COLO668 (cell line): Measurements from ENCODE around the gene PIGR.
"Not testable (repeated sequence)": the region's sequence is repeated elsewhere in the genome, so short reads cannot be mapped to it uniquely, and the experiment has no call there.

ENCODE experiments used
- DNase-seq: peaks from one replicate; lab custom pipeline; 2025; ENCODE audit not compliant: unreplicated experiment; lab: John Stamatoyannopoulos, UW

Gene PIGR

GRCh38 chr1:206935491-206936067, 10.7 kb downstream of the PIGR start:
- DNase-seq, result peak; percentile 67

DNA sequence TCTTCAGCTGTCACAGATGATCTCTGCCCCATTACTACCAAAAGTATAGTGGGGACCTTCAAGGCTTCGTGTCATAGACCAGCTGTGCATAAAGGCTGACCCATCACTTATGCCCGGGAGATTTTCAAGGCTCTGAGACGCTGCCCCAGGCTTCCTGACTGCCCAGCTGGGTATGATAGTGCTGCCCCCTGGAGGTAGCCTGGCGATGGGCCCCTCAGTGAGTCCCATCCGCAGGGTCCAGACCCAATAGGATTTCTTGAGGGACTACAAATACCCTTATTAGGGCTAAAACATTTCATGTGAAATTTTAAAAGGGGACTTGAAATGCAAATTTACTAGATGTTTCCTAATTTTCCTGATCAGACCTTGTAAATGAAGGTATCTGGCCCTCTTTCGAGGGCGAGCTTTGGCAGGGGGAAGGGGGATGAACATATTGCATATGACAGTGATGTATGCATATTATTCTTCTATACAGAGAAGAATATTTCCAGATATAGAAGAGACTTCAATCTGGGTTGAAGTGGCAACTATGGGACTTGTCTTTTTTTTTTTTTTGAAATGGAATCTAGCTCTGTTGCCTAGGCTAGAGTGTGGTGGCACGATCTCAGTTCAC, 12.8 kb downstream of the PIGR start:
- peak; percentile 37 for DNase-seq

- DNase-seq, result no peak
Observed at GRCh38 chr1:206932177-206932576, 14.1 kb downstream of the PIGR start.

GRCh38 chr1:206931709-206932108, 14.6 kb downstream of the PIGR start:
- no peak for DNase-seq

DNA sequence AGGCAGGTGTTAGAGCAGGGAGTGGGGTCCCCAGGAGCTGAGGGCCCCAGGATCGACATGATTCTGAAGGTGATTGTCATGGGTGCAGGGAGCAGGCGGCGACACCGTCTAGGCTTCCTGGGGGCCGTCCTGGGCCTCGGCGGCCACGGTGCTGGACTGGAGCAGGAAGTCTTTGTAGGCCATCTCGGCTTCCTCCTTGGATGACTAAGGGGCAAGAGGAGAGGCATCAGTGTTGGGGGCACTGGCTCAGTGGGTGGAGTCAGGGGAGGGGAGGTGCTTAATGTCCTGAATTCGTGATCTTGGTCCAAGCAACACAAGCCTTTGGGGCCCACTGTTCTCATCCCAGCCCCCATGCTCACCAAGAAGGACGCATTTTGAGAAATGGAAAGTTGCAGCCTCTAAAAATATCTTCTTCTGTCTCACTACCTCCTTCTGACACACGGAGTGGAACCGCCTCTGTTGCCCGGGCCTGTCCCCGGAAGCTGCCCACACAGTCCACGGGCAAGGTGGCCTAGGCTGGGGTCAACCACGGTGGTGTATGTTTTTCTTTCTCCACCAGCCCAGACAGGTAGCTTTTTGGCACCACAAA, 16.0 kb downstream of the PIGR start:
- DNase-seq, result no peak

DNA sequence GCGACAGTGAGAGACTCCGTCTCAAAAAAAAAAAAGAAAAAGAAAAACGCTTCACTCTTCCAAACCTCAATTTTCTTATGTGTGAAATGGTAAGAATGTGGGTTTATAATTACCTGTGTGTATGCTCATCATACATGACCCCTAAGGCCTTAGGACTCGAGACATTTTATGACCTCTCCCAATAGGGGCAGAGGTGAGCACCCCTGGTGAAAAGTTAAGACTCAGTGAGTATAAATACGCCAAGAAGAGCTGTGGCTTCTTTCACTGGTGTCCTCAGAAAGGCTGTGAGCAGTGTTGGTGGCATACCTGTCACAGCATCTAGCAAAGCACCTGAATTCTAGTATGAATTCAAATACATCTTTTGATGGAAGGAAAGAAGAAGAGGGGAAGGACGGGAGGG, 16.7 kb downstream of the PIGR start:
- no peak for DNase-seq

- no peak for DNase-seq
Observed at GRCh38 chr1:206926286-206926685, 20.0 kb downstream of the PIGR start.

DNA sequence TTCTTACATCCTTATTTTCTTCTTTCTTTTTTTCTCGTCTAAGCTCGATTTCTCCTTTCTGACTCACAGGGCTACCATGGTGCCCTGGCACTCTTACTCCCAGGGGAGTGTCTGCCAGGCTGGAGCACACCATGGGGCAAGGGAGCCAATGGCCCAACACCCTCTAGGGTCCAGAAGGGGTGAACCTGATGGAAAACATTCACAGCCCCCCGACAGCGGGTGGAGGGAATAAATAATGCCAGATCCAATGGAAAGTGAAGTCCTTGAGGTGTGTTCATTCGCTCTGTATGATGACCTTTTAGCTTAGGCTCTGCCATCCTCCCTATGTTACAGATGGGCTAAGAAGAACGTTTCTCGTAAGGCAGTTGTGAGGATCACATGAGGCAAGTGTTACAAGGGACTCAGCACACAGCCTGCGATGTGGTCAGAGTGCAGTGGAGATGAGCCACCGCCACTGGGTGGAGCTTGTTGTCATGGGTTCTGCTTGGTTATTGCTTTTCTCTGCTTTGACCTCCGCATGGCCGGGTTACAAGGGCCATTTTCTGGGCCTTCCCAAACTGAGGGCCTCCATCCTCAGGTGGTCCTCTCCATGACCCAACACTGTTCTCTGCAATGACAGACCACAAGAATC, 21.0 kb downstream of the PIGR start:
- peak; percentile 24 for DNase-seq

DNA sequence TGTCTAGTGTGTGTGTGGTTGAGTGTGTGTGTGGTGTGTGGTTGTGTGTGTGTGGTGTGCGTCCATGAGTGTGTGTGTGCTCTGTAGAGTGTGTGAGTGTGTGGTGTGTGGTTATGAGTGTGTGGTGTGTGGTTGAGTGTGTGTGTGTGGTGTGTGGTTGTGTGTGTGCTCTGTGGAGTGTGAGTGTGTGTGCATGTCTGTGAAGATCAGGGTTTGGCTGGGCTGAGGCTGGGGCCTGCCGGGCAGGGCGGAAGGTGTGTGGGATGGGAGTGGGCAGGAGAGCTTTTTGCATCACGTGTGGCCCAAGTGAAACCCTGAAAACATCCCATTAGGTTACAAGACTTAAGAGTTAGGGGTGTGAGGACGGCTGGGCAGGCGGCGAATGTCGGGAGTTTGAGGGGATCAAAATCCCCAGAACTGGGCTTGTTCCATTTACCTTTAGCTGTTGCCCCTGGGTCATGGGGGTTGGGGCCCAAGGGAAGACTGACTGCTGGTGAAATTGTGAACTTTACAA, 21.6 kb downstream of the PIGR start:
- DNase-seq, result no peak

GRCh38 chr1:206923961-206924557, 22.2 kb downstream of the PIGR start:
- not testable (repeated sequence) for DNase-seq

DNA sequence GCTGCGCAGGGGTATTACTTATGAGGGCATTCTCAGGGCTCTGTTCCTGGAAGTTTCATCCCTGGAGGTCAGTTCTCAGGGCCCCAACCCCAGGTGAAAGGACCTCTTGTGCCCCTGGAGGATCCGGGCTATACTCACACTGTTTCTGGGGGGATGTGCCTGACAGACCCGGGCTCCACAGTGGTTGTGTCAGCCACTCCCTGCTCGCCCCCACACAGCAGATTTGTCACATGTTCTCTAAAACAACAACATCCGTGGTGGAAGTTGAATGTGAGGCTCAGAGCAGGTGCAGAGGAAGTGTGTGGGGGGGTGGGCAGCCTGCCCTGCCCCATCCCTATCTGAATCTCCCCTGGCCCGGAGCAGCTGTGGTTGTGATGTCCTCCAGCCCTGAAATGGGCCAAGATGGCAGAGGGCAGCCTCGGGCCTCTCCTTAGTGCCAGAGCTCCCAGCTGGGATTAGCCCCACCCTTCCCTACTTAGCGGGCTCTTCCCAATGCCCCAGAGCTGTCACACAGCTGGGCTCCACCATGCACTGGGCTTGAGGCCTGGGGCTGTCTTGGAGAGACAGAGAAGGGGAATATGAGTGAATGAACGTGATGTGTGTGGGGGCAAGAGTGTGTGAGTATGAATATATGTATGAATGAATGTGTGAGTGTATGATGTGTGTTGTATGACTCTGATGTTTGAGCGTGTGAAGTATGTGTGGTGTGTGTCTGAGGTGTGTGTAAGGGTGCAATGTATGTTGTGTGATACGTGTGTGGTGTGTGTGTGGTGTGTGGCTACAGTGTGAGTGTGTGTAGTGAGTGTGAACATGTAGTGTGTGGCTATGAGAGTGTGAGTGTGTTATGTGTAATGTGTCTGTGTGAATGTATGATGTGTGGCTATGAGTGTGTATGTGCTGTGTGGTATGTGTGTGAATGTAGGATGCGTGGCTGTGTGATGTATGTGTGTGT, 23.0 kb downstream of the PIGR start:
- no peak for DNase-seq

DNA sequence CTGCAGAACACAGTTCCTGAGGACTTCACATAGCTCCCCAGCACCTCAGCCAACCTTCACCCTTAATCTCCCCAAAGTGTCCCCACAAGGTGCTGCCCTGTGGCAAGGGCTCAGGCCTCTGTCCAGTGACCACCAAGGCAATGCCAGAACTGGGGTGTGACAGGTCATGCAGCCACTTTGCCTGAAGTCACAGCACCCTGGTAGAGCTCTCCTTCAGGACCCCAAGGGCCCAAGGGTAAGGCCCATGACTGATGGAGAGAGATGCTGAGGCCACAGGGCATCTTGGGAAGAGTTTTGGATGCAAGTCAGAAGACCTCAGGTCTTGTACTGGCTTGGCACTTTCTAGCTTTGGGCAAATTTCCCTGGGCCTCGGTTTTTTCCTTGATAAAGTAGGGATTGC, 23.7 kb downstream of the PIGR start:
- DNase-seq, result no peak

DNA sequence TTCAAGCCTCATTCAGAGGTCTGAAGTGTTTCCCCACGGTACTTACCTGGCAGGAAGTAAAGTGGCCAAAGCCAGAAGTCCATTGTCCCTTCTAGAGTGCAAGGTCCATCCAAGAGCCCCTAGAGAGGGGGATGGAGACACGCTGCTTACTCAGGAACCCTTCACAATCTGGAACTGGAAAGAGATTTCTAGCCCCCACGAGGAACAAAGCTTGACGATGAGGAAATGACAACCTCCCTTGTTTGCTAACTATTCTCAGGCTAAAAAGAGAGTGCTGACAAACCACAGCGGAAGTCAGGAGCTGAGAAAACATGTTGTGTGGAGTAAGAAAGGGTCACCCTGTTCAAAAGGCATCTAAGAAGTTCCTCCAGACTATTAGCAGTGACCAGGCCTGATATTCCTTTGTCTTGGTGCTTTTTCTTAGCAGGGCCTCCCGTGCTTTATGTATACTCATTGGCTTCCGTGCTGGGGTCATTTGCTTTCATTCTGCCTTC, 24.4 kb downstream of the PIGR start, which contains the start of gene FCMR:
TSS of gene FCMR (minus strand) at position 170 of the 494 bp plus-strand sequence. CDS start at position 83, 87 bp downstream.
- DNase-seq, result no peak

DNA sequence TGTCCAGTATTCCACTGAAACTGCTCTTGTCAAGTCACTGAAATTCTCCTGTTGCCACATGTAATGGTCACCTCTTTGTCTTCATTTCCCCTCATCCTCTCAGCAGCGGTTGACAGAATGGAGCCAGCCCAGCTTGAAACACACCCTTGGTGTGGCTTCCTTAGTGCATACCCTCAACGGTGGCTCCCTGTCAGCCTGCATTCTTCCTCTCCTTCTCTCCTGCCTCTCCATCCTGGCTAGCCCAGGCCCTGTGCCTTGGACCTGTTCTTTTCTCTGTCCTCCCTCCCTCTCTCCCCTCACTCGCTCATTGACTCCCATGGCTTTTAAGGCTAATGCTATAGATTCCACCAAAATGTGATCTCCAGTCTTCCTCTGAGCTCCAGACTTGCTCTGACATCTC, 28.2 kb downstream of the PIGR start:
- DNase-seq, result no peak

- DNase-seq, result no peak
Observed at GRCh38 chr1:206916000-206916709, 30.1 kb downstream of the PIGR start.

GRCh38 chr1:206915030-206915735, 31.1 kb downstream of the PIGR start:
- no peak for DNase-seq

DNA sequence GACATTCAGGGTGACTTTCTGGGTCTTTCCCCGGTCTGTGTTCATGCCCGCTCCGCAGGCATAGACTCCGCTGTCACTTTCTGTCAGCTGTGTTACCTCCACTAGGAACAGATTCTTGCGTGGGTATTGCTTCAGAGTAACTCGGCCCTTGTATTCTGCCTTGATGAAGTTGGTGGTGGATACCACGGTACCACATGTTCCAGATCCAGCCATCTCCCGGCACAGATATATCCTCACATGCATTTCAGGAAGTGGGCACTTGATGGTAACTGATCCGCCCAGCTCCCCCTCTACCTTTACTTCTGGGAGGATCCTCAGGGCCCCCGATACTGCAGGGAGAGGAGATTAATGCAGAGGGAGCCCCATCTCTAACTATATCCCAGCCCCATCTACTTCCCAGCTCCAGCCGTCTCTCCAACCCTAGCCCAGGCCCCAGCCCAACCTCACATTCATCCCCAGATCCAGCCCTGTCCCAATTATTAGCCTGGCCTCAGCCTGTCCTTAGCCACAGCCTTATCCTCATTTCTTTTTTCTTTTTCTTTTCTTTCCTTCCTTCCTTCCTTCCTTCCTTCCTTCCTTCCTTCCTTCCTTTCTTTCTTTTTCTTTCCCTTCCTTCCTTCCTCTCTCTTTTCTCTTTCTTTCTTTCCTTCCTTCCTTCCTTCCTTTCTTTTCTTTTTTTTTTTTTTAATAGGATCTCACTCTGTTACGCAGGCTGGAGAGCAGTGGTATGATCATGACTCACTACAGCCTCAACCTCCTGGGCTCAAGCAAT, 32.3 kb downstream of the PIGR start:
- DNase-seq, result no peak

- DNase-seq, result peak; percentile 71
Observed at GRCh38 chr1:206912445-206913095, 33.7 kb downstream of the PIGR start.
